ENCODE data around the gene BAIAP2. TPM values are rescaled to one million over a fixed set of nuclear protein-coding genes. Genes with fewer than 3 reads are reported as not detected.

Gene BAIAP2
- polyA plus RNA-seq, 3 donors = 8.6 to 17.0 (median 11.2) TPM

GRCh38 chr17:81027591-81028505 lies 7.1 kb upstream of the BAIAP2 start:
- peaks cover 26% of the 10 kb centered on the region for H4K20me1 ChIP-seq (ENCODE audit: insufficient read depth, low read length)
- no peak overlapping the region for H3K27ac ChIP-seq (ENCODE audit: low read depth in 1 of 2, low read length in 2 of 2)
- no peak overlapping the region for H3K4me2 ChIP-seq (replicated peaks; ENCODE audit: extremely low read depth, low read length, poor library complexity, severe bottlenecking)
- Mint-ChIP-seq H3K4me3 (peak overlapping the region in 1 of 2 donors; percentile 46), H3K9me3 (peaks cover 0 to 10% (median 5%) of the 10 kb centered on the region in 7 donors), H3K27me3 (ENCODE audit: low read depth in 3 of 3) (peaks cover 13 to 61% (median 38%) of the 10 kb centered on the region in 3 donors), H3K4me1 (peaks cover 34% of the 10 kb centered on the region), H3K27ac (no peak overlapping the region), H3K36me3 (peaks cover 7 to 18% of the 10 kb centered on the region in 2 donors)
- DNase-seq = peak in 1 of 3 donors; percentile 3
- WGBS (ENCODE audit: insufficient coverage) = 62% methylated on average over 15 of the region's 37 CpGs
- peaks cover 0 to 7% of the 10 kb centered on the region in 2 donors for H3K9me3 ChIP-seq (replicated peaks in 1 of 2; ENCODE audit: control insufficient read depth in 1 of 2, insufficient read depth in 1 of 2, low read length in 2 of 2)
- no peak overlapping the region for H3K4me3 ChIP-seq (replicated peaks in 1 of 3; ENCODE audit: low read depth in 2 of 3, low read length in 3 of 3)
- H3K27me3 ChIP-seq (ENCODE audit: control insufficient read depth in 2 of 2, insufficient read depth in 2 of 2, low read length in 2 of 2) = peaks cover 0 to 25% of the 10 kb centered on the region in 2 donors
- H3K4me1 ChIP-seq (ENCODE audit: control insufficient read depth in 1 of 2, insufficient read depth in 2 of 2, low read length in 2 of 2) = peaks cover 29 to 33% of the 10 kb centered on the region in 2 donors
- intact Hi-C loops (cut with micrococcal nuclease) = no loop called here
- no peaks in the 10 kb centered on the region for H3K36me3 ChIP-seq (replicated peaks in 1 of 2; ENCODE audit: control insufficient read depth in 1 of 2, insufficient read depth in 2 of 2, low read length in 2 of 2)
- TF ChIP-seq CTCF (IDR thresholded peaks at IDR 0.05) = no peak
- no peak overlapping the region for H2AFZ ChIP-seq (ENCODE audit: insufficient read depth, low read depth, low read length, poor library complexity, severe bottlenecking)
- H3K9ac ChIP-seq (ENCODE audit: insufficient read depth, low read length, poor library complexity, severe bottlenecking) = no peak overlapping the region
- peaks cover 8% of the 10 kb centered on the region for H3K79me2 ChIP-seq (ENCODE audit: insufficient read depth, low read length)

- peaks cover 12 to 55% (median 35%) of the 10 kb centered on the region in 3 donors for H3K27me3 Mint-ChIP-seq (ENCODE audit: low read depth in 3 of 3)
- H3K36me3 ChIP-seq (replicated peaks in 1 of 2; ENCODE audit: control insufficient read depth in 1 of 2, insufficient read depth in 2 of 2, low read length in 2 of 2) = no peaks in the 10 kb centered on the region
- H2AFZ ChIP-seq (ENCODE audit: insufficient read depth, low read depth, low read length, poor library complexity, severe bottlenecking) = no peak overlapping the region
- no peak overlapping the region for H3K4me2 ChIP-seq (replicated peaks; ENCODE audit: extremely low read depth, low read length, poor library complexity, severe bottlenecking)
- DNase-seq = peak in 1 of 3 donors; percentile 3
- peaks cover 10% of the 10 kb centered on the region for H3K79me2 ChIP-seq (ENCODE audit: insufficient read depth, low read length)
- no peak overlapping the region for H3K9ac ChIP-seq (ENCODE audit: insufficient read depth, low read length, poor library complexity, severe bottlenecking)
- peaks cover 39% of the 10 kb centered on the region for H3K4me1 Mint-ChIP-seq
- H3K27me3 ChIP-seq (ENCODE audit: control insufficient read depth in 2 of 2, insufficient read depth in 2 of 2, low read length in 2 of 2) = peaks cover 0 to 25% of the 10 kb centered on the region in 2 donors
- intact Hi-C loops (cut with micrococcal nuclease) = no loop called here
- H3K27ac Mint-ChIP-seq = no peak overlapping the region
- H3K36me3 Mint-ChIP-seq = peaks cover 7 to 18% of the 10 kb centered on the region in 2 donors
- H3K9me3 Mint-ChIP-seq = peaks cover 0 to 10% (median 5%) of the 10 kb centered on the region in 7 donors
- peak overlapping the region in 1 of 2 donors; percentile 46 for H3K4me3 Mint-ChIP-seq
- peaks cover 34% of the 10 kb centered on the region in 2 donors for H3K4me1 ChIP-seq (ENCODE audit: control insufficient read depth in 1 of 2, insufficient read depth in 2 of 2, low read length in 2 of 2)
- peaks cover 30% of the 10 kb centered on the region for H4K20me1 ChIP-seq (ENCODE audit: insufficient read depth, low read length)
- H3K9me3 ChIP-seq (replicated peaks in 1 of 2; ENCODE audit: control insufficient read depth in 1 of 2, insufficient read depth in 1 of 2, low read length in 2 of 2) = peaks cover 0 to 7% of the 10 kb centered on the region in 2 donors
- no peak overlapping the region for H3K4me3 ChIP-seq (replicated peaks in 1 of 3; ENCODE audit: low read depth in 2 of 3, low read length in 3 of 3)
- 29% methylated on average over 9 of the region's 12 CpGs for WGBS (ENCODE audit: insufficient coverage)
- no peak overlapping the region for H3K27ac ChIP-seq (ENCODE audit: low read depth in 1 of 2, low read length in 2 of 2)
- no peak for TF ChIP-seq CTCF (IDR thresholded peaks at IDR 0.05)
Observed at GRCh38 chr17:81028506-81028858, 6.5 kb upstream of the BAIAP2 start.
